Dedifferentiated amniotic fluid mesenchymal stem cell (primary cell): ENCODE data around the gene FXR2.
A peak's percentile ranks its signal among the peaks of the same experiment; 100 is the strongest.

ENCODE experiments used
- DNase-seq: peaks from one replicate; pipeline ENCODE4 v3.0.0-alpha.2; 2016; ENCODE audit errors: extremely low spot score

Gene FXR2

DNA sequence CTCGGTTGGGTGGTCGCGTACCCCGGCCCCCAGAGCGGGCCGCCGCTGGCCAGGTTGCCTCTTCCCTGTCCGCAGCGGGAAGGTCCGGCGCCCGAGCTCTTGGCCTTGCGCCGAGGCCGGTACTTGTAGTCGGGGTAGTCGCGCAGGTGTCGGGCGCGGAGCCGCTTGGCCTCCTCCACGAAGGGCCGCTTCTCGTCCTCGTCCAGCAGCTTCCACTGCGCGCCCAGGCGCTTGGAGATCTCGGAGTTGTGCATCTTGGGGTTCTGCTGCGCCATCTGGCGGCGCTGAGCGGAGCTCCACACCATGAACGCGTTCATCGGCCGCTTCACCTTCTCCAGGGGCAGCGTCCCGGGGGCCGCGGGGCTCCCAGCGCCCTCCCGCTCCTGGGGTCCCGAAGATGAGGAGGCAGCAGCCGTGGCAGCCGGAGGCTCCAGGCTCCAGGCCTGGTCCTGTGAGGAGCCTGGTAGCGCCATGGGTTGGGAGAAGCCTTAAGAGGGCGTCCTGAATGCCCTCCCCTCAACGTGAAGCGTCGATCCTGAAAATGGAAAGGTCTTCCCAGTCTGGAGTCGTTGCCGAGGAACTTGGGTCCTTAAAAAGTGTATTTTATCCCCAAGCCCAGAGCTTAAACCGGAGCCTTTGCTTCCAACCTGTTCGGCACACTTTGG is 25.4 kb downstream of the FXR2 start:
- DNase-seq, result peak; percentile 65

DNA sequence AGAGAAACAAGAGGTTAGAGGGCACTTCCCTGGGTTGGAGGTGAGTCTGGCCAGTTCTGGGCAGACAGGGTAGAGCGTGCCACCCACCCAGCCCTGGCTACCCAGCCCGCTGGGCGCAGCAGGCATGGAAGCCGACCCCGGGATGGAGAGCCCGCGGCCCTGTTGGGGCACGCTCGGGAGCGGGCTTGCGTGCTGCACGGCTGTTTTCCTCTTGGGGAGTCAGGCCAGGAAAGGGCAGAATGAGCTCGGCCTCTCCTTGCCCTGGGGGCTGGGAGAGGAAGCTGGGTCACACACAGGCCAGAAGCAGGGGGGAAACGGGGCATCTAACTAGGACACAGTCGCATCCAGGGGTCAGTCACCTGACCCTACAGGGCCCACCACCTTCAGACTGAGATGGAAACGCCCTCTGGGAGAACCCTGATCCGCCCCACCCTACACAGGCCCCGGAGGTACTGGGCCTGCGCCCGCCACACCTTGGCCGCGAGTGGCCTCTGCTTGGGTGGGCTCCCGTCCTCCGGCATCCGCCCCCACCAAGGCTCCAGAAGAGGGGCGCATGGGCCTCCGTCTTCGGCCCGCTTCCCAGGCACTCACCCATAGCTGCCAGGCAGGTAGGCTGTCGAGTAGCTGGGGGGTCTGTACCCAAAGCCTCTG is 26.0 kb downstream of the FXR2 start:
- no peak for DNase-seq

DNA sequence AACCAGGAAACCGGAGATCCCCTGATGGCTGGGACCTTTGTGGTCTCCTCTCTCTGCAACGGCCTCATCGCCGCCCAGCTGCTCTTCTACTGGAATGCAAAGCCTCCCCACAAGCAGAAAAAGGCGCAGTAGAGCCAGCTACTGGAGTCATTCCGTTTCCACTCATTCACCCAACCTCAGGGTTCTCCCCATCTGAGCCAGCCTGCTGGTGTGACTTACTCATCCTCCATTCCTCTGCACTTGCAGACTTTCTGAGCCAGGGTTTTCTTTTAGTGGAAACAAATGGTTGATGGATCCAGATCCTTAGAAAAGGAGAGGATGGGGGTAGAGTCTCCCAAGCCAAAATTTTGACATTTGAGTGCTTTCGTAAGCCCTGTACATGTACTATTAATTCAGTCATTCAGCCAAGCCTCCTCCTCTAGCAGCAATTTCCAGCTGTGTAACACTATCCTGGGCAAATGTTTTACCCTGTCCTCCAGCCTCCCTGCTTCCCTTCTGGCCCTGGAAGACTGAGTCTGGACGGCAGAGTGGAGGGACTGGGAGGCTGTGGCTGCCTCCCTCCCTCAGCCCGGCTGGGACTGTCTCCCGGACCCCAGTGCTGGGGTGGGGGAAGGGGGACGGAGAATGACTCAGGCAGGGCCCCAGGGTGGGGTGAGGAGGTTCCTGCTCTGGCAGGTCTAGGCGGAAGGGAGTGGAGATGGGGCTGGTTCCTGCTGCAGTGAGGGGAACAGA is 27.1 kb downstream of the FXR2 start:
- peak; percentile 79 for DNase-seq

DNA sequence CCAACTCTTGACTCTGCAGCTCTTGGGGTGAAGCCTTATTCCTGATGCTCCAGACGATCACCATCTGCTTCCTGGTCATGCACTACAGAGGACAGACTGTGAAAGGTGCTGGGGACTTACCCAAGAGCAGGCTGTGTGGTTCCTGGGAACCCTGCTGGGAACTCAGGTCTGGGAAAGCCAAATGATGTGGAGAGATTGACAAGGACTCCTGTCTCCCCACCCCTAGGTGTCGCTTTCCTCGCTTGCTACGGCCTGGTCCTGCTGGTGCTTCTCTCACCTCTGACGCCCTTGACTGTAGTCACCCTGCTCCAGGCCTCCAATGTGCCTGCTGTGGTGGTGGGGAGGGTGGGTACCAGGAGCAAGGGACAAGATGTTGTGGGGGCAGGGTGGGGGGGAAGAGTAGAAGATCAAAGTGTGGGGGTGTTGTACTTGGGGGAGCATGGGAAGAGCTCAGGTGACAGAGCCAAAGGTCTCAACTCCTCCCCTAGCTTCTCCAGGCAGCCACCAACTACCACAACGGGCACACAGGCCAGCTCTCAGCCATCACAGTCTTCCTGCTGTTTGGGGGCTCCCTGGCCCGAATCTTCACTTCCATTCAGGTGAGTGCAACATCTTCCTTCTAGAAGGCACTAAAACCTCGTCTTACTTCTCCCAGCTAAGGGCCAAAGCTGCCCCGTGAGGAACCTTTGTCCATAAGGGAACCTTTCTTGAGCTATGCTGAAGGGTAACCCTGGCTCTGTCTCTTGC is 27.9 kb downstream of the FXR2 start:
- DNase-seq, result no peak

DNA sequence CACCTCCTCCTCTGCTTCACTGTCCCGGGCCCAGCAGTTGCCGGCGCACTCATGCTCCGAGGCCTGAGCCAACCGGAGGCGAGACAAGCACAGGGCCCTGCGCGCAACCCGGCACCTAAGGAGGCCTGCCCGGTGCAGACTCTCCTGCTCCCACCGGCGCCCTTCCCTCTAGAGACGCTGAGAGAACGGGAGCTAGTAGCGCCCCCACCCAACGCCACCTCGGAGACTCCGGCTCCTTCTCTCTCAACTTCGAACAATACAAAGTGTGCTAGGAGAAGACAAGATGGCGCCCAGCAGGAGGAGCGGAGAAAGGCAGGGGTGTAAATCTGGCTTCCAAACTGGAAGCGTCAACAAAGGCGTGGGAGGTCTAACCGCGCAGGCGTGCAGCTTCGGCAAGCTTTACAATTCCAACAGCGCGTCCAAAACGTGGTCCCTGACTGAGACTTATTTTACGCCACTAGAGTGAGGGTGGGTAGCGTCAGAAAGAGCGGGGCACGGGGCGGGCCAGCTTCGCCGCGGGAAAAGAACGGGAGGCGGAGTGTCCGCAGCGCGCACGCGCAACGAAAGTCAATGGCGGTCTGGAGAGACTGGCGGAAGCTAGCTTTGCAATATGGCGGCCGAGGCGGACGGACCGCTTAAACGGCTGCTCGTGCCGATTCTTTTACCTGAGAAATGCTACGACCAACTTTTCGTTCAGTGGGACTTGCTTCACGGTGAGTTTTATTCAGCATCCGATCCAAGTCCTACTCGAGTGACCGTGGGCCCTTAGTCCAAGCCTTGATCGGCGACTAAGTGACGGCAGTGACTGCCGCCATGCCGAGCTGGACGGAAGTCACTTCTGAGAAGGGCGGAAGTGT is 31.2 kb downstream of the FXR2 start, which contains the start of gene MPDU1:
Gene MPDU1 (plus strand): TSS at position 600 of the 857 bp plus-strand sequence. CDS start 11 bp downstream, at position 611.
- peak; percentile 96 for DNase-seq

DNA sequence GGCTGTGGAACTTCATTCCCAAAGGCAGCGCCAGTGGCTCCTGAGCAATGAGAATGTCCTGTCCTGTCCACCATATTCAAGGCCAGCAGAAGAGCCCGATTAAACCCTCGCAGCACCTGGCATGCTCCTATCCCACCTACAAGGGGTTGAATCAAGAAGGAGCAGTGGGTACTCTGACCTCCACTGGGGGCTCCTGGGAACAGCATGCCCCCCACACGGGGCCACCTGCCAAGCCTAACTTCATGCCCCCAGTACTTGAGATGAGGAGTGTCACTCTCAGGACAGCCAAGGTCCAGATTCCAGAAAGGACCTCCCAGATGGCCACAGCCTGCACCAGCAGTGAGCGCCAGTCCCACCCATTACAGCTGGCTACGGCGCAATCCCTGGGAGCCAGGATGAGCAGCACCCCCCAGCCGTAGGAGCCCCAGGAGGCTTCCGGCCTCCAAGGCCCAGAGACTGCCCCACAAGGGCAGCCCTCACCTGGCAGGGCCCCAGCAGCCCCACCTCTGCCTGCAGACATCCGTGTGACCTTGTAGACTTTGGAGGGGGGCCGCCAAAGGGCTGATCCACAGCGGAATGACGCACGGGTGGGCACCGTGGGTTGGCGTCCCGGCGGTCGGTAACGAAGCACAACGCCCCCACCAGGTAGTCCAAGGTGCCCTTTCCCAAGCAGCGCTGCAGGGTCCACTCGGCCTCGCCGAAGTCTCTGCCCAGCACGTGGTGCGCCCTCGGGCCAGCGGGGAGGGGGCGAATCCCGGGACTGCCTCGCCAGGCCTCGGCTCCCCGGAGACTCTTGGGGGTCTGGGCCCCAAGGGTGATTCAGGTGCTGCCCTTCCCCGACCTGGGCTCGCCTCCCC is 32.1 kb downstream of the FXR2 start:
- no peak for DNase-seq

DNA sequence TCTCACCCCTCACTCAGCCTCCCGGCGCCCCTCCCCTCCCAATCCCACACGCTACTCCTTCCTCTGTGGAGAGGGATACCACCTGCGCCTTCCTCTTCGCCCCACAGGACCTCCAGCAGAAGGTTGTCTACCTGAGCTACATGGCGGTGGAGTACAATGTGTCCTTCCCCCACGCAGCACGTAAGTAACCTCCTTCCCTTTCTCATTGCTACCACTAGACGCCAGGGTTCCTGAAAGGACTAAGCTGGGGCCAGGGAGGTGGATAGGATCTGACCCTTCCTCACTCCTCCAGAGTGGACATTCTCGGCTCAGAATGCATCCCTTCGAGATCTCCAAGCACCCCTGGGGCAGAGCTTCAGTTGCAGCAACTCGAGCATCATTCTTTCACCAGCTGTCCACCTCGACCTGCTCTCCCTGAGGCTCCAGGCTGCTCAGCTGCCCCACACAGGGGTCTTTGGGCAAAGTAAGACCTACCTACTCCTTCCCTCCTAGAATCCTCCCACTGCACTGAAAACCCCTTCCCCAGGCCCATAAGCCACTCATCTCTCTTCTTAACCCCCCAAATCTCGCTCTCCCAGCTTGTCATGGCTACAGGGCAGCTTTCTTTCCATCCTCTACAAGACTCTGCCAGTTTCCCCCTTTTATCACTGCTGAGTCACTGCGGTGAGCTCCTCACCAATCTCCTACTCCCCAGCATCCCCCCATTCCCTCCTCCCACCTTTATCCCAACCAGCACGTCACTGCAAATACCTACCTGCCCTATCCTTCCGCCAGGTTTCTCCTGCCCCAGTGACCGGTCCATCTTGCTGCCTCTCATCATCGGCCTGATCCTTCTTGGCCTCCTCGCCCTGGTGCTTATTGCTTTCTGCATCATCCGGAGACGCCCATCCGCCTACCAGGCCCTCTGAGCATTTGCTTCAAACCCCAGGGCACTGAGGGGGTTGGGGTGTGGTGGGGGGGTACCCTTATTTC is 33.8 kb downstream of the FXR2 start:
- no peak for DNase-seq

DNA sequence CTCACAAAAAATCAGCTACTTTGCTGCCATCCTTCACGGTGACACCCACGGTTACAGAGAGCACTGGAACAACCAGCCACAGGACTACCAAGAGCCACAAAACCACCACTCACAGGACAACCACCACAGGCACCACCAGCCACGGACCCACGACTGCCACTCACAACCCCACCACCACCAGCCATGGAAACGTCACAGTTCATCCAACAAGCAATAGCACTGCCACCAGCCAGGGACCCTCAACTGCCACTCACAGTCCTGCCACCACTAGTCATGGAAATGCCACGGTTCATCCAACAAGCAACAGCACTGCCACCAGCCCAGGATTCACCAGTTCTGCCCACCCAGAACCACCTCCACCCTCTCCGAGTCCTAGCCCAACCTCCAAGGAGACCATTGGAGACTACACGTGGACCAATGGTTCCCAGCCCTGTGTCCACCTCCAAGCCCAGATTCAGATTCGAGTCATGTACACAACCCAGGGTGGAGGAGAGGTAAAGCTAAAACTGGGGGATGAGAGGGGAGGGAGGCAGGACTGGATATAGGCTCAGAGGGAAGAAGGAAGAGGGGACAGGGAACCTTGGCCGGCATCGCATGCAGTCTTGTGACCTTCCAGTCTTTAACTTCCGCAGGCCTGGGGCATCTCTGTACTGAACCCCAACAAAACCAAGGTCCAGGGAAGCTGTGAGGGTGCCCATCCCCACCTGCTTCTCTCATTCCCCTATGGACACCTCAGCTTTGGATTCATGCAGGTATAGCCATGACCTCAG is 34.7 kb downstream of the FXR2 start:
- DNase-seq, result no peak

DNA sequence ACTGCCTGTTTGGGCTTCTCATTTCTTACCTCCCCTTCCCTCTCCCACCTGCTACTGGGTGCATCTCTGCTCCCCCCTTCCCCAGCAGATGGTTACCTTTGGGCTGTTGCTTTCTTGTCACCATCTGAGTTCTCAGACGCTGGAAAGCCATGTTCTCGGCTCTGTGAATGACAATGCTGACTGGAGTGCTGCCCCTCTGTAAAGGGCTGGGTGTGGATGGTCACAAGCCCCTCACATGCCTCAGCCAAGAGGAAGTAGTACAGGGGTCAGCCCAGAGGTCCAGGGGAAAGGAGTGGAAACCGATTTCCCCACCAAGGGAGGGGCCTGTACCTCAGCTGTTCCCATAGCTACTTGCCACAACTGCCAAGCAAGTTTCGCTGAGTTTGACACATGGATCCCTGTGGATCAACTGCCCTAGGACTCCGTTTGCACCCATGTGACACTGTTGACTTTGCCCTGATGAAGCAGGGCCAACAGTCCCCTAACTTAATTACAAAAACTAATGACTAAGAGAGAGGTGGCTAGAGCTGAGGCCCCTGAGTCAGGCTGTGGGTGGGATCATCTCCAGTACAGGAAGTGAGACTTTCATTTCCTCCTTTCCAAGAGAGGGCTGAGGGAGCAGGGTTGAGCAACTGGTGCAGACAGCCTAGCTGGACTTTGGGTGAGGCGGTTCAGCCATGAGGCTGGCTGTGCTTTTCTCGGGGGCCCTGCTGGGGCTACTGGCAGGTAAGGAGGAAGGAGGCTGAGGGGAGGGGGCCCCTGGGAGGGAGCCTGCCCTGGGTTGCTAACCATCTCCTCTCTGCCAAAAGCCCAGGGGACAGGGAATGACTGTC is 35.5 kb downstream of the FXR2 start, which contains the start of gene CD68:
Gene CD68 (plus strand): TSS at position 638 of the 833 bp plus-strand sequence. CDS start 40 bp downstream, at position 678.
- DNase-seq, result peak; percentile 40

DNA sequence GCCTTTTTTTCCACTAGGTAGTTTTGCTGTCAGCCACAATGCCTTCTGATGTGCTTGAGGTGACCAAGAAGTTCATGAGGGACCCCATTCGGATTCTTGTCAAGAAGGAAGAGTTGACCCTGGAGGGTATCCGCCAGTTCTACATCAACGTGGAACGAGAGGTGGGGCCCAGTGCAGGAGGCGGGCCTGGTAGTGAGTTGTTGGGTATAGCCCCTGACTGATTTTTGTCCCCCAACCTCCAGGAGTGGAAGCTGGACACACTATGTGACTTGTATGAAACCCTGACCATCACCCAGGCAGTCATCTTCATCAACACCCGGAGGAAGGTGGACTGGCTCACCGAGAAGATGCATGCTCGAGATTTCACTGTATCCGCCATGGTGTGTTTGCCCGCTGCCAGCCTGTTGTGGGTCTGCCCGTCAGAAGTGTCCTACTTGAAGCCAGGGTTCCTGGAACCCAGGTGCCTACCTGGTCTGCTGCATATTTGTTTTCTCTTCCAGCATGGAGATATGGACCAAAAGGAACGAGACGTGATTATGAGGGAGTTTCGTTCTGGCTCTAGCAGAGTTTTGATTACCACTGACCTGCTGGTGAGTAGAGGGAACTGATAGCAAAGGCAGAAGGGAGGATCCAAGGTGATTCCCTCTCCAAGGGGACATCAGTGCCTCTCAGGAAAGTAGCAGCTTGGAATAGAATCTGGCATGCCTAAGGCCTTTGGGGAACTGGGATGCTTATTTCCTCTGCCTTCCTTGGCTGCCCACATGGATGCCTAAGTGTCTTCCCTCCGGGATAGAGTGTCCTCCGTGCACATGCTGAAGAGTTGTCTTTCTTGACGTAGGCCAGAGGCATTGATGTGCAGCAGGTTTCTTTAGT is 37.1 kb downstream of the FXR2 start:
- no peak for DNase-seq

DNA sequence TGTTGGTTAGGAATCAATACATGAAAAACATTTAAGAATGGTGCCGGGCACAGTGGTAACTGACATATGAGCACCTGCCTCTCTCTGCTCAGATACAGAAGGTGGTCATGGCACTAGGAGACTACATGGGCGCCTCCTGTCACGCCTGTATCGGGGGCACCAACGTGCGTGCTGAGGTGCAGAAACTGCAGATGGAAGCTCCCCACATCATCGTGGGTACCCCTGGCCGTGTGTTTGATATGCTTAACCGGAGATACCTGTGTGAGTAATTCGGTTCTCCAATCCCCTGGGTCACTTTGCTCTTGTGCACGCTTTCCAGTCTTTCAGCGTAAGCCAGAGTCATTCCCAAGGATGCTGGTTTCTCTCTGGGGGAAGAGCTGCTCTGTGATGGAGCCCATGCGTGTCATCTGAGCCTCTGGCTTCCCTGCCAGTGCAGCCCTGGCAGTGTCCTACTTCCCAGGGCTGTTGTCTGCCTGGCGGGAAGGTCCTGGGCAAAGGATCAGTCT is 38.2 kb downstream of the FXR2 start:
- no peak for DNase-seq

DNA sequence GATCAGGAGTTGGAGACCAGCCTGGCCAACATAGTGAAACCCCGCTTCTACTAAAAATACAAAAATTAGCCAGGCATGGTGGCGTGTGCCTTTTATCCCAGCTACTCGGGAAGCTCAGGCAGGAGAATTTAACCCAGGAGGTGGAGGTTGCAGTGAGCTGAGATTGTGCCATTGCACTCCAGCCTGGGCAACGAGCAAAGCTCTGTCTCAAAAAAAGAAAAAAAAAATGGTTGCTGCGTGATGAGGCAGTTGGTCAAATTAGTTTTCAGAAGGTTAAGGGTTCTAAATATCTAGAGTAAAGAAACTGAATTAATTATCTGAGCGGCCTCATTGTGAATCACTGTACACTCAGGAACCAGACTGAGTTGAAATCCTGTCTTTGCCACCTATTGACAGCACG is 38.7 kb downstream of the FXR2 start:
- no peak for DNase-seq

DNA sequence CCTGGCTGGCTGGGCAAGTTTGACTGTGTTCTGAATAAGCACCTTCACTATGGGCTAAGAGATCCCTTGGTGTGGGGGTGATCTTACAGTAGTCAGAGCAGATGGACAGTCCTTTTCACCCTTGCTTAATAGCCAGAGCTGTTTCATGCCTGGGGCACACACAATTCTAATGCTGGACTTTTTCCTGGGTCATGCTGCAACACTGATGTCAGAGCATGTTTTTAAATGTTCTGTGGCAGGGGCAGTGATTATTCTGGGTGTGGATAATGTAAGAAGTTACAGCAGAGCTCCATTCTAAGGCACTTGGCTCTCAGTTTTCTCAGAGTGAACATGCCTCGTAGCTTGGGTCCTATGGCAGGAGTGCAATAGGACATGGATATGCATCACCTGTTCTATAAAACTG is 39.2 kb downstream of the FXR2 start:
- DNase-seq, result no peak

DNA sequence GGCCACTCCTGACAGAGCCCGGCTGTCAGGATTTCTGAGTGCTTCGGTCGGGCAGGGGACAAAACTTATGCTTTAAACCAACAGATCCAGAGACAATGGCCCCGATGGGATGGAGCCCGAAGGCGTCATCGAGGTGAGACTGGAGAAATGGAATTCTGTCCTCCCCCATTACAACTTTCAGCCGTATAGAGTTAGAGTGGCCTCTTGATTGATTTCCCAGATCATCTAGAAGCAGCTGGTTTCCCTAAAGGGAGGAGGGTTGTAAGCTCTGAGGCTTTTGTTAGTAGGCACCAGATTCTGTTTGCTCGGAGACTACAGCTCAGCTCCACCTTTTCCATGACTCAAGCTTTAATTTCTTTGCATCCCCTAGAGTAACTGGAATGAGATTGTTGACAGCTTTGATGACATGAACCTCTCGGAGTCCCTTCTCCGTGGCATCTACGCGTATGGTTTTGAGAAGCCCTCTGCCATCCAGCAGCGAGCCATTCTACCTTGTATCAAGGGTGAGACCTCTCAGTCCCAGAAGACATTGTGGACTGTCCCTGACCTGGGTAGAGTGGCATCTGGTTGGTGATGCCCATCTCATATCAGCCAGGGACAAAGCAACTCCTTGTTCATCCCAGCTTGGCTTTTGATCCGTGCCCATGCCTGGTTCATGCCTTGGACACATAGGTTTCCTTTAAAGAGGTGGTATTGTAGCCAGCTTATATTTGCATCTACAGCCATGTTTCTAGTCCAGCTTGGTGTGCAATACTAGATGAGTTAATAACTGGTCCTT is 40.3 kb downstream of the FXR2 start:
- no peak for DNase-seq
